ENCODE measurements around the gene C10orf67. TPM values are rescaled to one million over a fixed set of nuclear protein-coding genes. Genes with fewer than 3 reads are reported as not detected.
"Not testable (repeated sequence)": the region's sequence is repeated elsewhere in the genome, so short reads cannot be mapped to it uniquely, and the experiment has no call there.

Gene C10orf67
- polyA plus RNA-seq (ENCODE audit: insufficient read length in 4 of 4) = 1 to 10 TPM in 3 of 4 donors, under 1 TPM in 1; 0.25 to 2.7 (median 2.1) TPM

DNA sequence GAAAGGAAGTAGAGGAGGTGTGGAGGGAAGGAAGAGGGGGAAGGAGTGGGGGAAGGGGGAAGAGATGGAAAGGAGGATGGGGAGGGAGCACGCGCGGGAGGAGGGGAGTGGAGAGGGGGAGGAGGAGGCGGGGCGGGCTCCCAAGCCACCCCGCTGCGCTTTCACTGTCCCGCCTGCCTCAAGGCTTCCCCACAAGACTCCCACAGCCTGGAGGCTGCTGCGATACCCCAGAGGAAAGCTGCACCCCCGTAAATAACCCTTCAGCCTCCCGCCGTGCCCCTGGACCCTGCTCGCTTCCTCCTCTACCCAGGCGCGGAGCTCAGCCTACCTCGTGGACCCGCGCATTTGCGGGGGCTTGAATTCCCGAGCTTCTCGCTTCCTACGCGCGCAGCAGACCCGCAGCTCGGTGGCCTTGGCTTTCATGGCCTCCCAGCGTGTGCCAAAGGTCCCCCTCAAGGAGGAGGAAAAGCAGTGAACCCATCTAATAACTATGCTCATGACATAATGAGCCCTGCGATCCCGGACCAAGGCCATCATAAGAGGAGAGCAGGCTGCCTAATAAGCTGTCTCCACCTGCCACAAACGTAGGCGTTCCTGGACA lies at the start of gene C10orf67:
TSS of gene C10orf67 (minus strand) at position 557 of the 601 bp plus-strand sequence. CDS start at position 534, 23 bp downstream.
- DNase-seq (ENCODE audit: low read depth in 4 of 4, low spot score in 3 of 4) = peak in 1 of 4 donors; percentile 48

- no peak for DNase-seq (ENCODE audit: low read depth in 4 of 4, low spot score in 3 of 4)
These were observed 47.2 kb upstream of the C10orf67 start for GRCh38 chr10:23391821-23392220.

DNA sequence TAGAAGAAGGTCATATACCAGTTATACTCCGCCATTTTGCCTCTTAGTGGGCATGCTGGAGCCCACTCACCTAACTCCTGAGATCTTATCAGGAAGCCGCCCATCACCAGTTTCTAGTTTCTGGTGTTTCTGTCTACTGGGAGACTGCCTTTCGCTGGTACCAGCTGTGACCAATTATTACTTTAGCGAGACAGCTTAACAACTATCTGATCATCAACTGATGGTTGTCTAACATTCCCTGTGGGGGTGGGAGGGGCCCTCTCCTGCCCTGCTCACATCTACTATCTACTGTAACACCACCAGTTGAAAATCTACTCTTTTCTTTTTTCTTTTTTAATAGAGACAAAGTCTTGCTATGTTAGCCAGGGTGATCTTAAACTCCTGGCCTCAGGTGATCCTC lies 46.2 kb upstream of the C10orf67 start:
- DNase-seq (ENCODE audit: low read depth in 4 of 4, low spot score in 3 of 4) = no peak

- not testable (repeated sequence) for DNase-seq (ENCODE audit: low read depth in 4 of 4, low spot score in 3 of 4)
These were observed 45.8 kb upstream of the C10orf67 start for GRCh38 chr10:23390408-23390807.

GRCh38 chr10:23387516-23387915 lies 42.9 kb upstream of the C10orf67 start:
- not testable (repeated sequence) for DNase-seq (ENCODE audit: low read depth in 4 of 4, low spot score in 3 of 4)

DNA sequence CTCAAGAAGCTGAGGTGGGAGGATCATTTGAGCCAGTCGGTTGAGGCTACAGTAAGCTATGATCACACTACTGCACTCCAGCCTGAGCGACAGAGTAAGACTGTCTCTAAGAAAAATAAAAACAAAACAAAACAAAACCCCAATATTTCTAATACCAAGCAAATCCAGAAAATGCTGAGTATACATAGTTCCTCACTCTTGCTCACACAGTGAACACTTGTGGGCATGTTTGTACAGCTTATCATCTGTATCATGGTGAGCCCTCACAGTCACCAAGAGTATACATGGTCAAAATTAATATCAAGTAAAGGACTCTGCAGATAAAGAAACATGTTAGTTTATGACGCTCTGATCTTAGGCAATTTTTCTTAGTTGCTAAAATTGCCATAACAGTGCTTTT lies 41.5 kb upstream of the C10orf67 start:
- DNase-seq (ENCODE audit: low read depth in 4 of 4, low spot score in 3 of 4) = no peak

- no peak for DNase-seq (ENCODE audit: low read depth in 4 of 4, low spot score in 3 of 4)
These were observed 39.8 kb upstream of the C10orf67 start for GRCh38 chr10:23384364-23384763.

DNA sequence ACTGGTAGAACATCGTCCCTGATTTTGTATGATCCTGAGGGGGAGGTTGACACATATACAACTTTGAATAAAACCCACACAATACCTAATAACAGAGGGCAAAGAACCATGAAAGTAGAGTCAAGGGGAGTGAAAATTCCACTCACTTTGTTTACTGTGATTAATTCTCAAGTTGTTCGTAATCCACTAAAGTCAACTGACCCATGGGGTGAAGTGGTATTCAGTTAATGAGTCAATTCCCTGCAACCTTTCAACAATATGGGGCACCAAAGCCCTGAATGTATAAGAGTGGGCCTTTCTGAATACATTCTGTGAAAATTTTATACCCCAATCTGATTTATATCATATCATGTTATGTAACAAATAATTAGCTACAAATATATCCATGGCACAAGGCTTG lies 39.0 kb upstream of the C10orf67 start:
- DNase-seq (ENCODE audit: low read depth in 4 of 4, low spot score in 3 of 4) = no peak

GRCh38 chr10:23381298-23382040 lies 36.9 kb upstream of the C10orf67 start:
- DNase-seq (ENCODE audit: low read depth in 4 of 4, low spot score in 3 of 4) = no peak

- DNase-seq (ENCODE audit: low read depth in 4 of 4, low spot score in 3 of 4) = no peak
These were observed 35.1 kb upstream of the C10orf67 start for GRCh38 chr10:23379686-23380085.

GRCh38 chr10:23376229-23376655 lies 31.6 kb upstream of the C10orf67 start:
- DNase-seq (ENCODE audit: low read depth in 4 of 4, low spot score in 3 of 4) = no peak

- DNase-seq (ENCODE audit: low read depth in 4 of 4, low spot score in 3 of 4) = no peak
These were observed 30.8 kb upstream of the C10orf67 start for GRCh38 chr10:23375366-23375765.

- DNase-seq (ENCODE audit: low read depth in 4 of 4, low spot score in 3 of 4) = no peak
These were observed 28.6 kb upstream of the C10orf67 start for GRCh38 chr10:23373156-23373555.

GRCh38 chr10:23371073-23371472 lies 26.5 kb upstream of the C10orf67 start:
- no peak for DNase-seq (ENCODE audit: low read depth in 4 of 4, low spot score in 3 of 4)

DNA sequence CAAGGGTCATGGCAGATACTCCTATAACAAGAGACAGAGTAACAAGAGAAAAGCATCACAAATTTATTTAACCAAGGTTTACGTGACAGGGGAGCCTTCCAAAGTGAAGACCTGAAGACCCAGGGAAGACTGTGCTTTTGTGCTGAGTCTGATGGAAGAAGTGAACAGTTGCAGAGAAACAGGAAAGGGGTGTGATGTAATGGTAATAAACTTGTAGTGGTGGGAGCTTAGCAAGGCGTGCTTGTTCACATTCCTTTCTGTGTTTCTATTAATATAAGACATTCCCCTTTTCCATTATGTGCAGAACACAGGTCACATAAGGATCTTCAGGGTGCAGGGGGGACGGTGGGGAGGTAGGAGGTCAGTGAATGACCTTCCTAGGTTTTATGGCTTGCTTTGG lies 25.5 kb upstream of the C10orf67 start:
- DNase-seq (ENCODE audit: low read depth in 4 of 4, low spot score in 3 of 4) = no peak

GRCh38 chr10:23368816-23369640 lies 24.4 kb upstream of the C10orf67 start:
- DNase-seq (ENCODE audit: low read depth in 4 of 4, low spot score in 3 of 4) = no peak

GRCh38 chr10:23367896-23368595 lies 23.4 kb upstream of the C10orf67 start:
- no peak for DNase-seq (ENCODE audit: low read depth in 4 of 4, low spot score in 3 of 4)

DNA sequence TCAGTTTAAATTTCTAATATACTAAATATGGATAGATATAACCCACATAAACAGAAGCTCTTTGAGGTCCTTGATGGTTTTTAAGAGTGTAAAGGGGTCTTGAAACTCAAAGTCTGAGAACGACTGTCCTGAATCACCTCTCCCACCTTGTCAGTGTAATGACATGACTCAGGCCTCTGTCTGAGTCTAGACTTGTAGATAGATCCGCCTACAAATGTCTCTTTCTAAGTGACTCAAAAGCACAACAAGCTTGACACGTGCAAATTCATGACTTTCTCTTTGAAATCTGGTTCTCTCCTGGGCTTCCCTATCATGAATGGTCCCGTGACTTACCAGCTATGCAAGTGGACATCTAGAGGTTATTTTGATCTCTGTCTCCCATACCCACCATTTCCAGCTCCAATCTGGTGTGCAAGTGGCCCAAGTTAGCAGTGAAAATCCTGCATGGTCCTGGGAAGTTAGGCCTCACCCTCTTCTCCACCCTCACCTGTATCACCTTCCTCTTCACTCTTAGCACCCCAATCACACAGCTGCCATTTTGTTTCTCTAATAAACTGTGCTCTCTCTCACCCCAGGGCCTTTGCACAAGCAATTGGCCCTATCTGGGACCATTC lies 20.9 kb upstream of the C10orf67 start:
- not testable (repeated sequence) for DNase-seq (ENCODE audit: low read depth in 4 of 4, low spot score in 3 of 4)

- DNase-seq (ENCODE audit: low read depth in 4 of 4, low spot score in 3 of 4) = no peak
These were observed 19.8 kb upstream of the C10orf67 start for GRCh38 chr10:23364378-23364777.

DNA sequence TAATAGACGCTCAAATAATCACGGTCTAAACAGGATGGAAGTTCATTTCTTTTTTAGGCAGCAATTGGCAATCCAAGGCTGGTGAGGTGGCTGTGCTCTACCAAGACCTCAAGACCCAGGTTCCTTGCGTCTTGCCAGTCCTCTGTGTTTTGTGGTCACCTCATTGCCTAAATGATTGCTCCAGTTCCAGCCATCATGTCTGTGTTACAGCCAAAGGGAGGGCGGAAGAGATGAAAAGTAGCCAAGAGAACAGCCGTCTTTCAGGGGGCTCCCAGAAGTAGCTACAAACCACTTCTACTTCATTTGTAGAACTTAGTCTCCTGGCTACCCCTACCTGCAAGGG lies 19.2 kb upstream of the C10orf67 start:
- no peak for DNase-seq (ENCODE audit: low read depth in 4 of 4, low spot score in 3 of 4)

All from left renal pelvis (tissue), 4 donors.